ENCODE measurements around the gene FAM187B.

- TF ChIP-seq, protein P1, sequence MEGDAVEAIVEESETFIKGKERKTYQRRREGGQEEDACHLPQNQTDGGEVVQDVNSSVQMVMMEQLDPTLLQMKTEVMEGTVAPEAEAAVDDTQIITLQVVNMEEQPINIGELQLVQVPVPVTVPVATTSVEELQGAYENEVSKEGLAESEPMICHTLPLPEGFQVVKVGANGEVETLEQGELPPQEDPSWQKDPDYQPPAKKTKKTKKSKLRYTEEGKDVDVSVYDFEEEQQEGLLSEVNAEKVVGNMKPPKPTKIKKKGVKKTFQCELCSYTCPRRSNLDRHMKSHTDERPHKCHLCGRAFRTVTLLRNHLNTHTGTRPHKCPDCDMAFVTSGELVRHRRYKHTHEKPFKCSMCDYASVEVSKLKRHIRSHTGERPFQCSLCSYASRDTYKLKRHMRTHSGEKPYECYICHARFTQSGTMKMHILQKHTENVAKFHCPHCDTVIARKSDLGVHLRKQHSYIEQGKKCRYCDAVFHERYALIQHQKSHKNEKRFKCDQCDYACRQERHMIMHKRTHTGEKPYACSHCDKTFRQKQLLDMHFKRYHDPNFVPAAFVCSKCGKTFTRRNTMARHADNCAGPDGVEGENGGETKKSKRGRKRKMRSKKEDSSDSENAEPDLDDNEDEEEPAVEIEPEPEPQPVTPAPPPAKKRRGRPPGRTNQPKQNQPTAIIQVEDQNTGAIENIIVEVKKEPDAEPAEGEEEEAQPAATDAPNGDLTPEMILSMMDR (IDR thresholded peaks at IDR 0.05): no peak
- no peak for TF ChIP-seq POLR2A (IDR thresholded peaks at IDR 0.05)
Measured at GRCh38 chr19:35253316-35254286, 25.1 kb upstream of the FAM187B start.

Measured in gastroesophageal sphincter (tissue), 3 donors.